ENCODE measurements around the gene SENP3.

SENP3 gene

DNA sequence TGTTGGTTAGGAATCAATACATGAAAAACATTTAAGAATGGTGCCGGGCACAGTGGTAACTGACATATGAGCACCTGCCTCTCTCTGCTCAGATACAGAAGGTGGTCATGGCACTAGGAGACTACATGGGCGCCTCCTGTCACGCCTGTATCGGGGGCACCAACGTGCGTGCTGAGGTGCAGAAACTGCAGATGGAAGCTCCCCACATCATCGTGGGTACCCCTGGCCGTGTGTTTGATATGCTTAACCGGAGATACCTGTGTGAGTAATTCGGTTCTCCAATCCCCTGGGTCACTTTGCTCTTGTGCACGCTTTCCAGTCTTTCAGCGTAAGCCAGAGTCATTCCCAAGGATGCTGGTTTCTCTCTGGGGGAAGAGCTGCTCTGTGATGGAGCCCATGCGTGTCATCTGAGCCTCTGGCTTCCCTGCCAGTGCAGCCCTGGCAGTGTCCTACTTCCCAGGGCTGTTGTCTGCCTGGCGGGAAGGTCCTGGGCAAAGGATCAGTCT lies 14.8 kb downstream of the SENP3 start:
- no peak for FAIRE-seq
- DNase-seq (ENCODE audit: insufficient read length, low spot score): no peak
- TF ChIP-seq POLR2A (IDR thresholded peaks at IDR 0.05; ENCODE audit: low read depth, low read length): no peak

DNA sequence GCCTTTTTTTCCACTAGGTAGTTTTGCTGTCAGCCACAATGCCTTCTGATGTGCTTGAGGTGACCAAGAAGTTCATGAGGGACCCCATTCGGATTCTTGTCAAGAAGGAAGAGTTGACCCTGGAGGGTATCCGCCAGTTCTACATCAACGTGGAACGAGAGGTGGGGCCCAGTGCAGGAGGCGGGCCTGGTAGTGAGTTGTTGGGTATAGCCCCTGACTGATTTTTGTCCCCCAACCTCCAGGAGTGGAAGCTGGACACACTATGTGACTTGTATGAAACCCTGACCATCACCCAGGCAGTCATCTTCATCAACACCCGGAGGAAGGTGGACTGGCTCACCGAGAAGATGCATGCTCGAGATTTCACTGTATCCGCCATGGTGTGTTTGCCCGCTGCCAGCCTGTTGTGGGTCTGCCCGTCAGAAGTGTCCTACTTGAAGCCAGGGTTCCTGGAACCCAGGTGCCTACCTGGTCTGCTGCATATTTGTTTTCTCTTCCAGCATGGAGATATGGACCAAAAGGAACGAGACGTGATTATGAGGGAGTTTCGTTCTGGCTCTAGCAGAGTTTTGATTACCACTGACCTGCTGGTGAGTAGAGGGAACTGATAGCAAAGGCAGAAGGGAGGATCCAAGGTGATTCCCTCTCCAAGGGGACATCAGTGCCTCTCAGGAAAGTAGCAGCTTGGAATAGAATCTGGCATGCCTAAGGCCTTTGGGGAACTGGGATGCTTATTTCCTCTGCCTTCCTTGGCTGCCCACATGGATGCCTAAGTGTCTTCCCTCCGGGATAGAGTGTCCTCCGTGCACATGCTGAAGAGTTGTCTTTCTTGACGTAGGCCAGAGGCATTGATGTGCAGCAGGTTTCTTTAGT lies 15.8 kb downstream of the SENP3 start:
- FAIRE-seq (no peak), DNase-seq (ENCODE audit: insufficient read length, low spot score) (no peak)
- TF ChIP-seq POLR2A (IDR thresholded peaks at IDR 0.05; ENCODE audit: low read depth, low read length): no peak

DNA sequence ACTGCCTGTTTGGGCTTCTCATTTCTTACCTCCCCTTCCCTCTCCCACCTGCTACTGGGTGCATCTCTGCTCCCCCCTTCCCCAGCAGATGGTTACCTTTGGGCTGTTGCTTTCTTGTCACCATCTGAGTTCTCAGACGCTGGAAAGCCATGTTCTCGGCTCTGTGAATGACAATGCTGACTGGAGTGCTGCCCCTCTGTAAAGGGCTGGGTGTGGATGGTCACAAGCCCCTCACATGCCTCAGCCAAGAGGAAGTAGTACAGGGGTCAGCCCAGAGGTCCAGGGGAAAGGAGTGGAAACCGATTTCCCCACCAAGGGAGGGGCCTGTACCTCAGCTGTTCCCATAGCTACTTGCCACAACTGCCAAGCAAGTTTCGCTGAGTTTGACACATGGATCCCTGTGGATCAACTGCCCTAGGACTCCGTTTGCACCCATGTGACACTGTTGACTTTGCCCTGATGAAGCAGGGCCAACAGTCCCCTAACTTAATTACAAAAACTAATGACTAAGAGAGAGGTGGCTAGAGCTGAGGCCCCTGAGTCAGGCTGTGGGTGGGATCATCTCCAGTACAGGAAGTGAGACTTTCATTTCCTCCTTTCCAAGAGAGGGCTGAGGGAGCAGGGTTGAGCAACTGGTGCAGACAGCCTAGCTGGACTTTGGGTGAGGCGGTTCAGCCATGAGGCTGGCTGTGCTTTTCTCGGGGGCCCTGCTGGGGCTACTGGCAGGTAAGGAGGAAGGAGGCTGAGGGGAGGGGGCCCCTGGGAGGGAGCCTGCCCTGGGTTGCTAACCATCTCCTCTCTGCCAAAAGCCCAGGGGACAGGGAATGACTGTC lies 17.5 kb downstream of the SENP3 start, which contains the start of gene CD68:
Gene CD68, plus strand, starts transcription at position 638 of the 833 bp plus-strand sequence. Its CDS starts 40 bp downstream, at position 678.
- DNase-seq (ENCODE audit: insufficient read length, low spot score): peak; percentile 92
- peak; percentile 73 for FAIRE-seq
- peak; percentile 53; the same call in 1 of the 2 replicates for TF ChIP-seq POLR2A (IDR thresholded peaks at IDR 0.05; ENCODE audit: low read depth, low read length)

DNA sequence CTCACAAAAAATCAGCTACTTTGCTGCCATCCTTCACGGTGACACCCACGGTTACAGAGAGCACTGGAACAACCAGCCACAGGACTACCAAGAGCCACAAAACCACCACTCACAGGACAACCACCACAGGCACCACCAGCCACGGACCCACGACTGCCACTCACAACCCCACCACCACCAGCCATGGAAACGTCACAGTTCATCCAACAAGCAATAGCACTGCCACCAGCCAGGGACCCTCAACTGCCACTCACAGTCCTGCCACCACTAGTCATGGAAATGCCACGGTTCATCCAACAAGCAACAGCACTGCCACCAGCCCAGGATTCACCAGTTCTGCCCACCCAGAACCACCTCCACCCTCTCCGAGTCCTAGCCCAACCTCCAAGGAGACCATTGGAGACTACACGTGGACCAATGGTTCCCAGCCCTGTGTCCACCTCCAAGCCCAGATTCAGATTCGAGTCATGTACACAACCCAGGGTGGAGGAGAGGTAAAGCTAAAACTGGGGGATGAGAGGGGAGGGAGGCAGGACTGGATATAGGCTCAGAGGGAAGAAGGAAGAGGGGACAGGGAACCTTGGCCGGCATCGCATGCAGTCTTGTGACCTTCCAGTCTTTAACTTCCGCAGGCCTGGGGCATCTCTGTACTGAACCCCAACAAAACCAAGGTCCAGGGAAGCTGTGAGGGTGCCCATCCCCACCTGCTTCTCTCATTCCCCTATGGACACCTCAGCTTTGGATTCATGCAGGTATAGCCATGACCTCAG lies 18.3 kb downstream of the SENP3 start:
- TF ChIP-seq POLR2A (IDR thresholded peaks at IDR 0.05; ENCODE audit: low read depth, low read length): no peak
- FAIRE-seq: no peak
- no peak for DNase-seq (ENCODE audit: insufficient read length, low spot score)

DNA sequence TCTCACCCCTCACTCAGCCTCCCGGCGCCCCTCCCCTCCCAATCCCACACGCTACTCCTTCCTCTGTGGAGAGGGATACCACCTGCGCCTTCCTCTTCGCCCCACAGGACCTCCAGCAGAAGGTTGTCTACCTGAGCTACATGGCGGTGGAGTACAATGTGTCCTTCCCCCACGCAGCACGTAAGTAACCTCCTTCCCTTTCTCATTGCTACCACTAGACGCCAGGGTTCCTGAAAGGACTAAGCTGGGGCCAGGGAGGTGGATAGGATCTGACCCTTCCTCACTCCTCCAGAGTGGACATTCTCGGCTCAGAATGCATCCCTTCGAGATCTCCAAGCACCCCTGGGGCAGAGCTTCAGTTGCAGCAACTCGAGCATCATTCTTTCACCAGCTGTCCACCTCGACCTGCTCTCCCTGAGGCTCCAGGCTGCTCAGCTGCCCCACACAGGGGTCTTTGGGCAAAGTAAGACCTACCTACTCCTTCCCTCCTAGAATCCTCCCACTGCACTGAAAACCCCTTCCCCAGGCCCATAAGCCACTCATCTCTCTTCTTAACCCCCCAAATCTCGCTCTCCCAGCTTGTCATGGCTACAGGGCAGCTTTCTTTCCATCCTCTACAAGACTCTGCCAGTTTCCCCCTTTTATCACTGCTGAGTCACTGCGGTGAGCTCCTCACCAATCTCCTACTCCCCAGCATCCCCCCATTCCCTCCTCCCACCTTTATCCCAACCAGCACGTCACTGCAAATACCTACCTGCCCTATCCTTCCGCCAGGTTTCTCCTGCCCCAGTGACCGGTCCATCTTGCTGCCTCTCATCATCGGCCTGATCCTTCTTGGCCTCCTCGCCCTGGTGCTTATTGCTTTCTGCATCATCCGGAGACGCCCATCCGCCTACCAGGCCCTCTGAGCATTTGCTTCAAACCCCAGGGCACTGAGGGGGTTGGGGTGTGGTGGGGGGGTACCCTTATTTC lies 19.2 kb downstream of the SENP3 start:
- no peak for DNase-seq (ENCODE audit: insufficient read length, low spot score)
- TF ChIP-seq POLR2A (IDR thresholded peaks at IDR 0.05; ENCODE audit: low read depth, low read length): 0 out of 2 replicates have a peak, but pooled peaks have one; percentile 12
- FAIRE-seq: no peak

DNA sequence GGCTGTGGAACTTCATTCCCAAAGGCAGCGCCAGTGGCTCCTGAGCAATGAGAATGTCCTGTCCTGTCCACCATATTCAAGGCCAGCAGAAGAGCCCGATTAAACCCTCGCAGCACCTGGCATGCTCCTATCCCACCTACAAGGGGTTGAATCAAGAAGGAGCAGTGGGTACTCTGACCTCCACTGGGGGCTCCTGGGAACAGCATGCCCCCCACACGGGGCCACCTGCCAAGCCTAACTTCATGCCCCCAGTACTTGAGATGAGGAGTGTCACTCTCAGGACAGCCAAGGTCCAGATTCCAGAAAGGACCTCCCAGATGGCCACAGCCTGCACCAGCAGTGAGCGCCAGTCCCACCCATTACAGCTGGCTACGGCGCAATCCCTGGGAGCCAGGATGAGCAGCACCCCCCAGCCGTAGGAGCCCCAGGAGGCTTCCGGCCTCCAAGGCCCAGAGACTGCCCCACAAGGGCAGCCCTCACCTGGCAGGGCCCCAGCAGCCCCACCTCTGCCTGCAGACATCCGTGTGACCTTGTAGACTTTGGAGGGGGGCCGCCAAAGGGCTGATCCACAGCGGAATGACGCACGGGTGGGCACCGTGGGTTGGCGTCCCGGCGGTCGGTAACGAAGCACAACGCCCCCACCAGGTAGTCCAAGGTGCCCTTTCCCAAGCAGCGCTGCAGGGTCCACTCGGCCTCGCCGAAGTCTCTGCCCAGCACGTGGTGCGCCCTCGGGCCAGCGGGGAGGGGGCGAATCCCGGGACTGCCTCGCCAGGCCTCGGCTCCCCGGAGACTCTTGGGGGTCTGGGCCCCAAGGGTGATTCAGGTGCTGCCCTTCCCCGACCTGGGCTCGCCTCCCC lies 20.9 kb downstream of the SENP3 start:
- DNase-seq (ENCODE audit: insufficient read length, low spot score) (no peak), FAIRE-seq (no peak)
- TF ChIP-seq POLR2A (IDR thresholded peaks at IDR 0.05; ENCODE audit: low read depth, low read length): no peak

DNA sequence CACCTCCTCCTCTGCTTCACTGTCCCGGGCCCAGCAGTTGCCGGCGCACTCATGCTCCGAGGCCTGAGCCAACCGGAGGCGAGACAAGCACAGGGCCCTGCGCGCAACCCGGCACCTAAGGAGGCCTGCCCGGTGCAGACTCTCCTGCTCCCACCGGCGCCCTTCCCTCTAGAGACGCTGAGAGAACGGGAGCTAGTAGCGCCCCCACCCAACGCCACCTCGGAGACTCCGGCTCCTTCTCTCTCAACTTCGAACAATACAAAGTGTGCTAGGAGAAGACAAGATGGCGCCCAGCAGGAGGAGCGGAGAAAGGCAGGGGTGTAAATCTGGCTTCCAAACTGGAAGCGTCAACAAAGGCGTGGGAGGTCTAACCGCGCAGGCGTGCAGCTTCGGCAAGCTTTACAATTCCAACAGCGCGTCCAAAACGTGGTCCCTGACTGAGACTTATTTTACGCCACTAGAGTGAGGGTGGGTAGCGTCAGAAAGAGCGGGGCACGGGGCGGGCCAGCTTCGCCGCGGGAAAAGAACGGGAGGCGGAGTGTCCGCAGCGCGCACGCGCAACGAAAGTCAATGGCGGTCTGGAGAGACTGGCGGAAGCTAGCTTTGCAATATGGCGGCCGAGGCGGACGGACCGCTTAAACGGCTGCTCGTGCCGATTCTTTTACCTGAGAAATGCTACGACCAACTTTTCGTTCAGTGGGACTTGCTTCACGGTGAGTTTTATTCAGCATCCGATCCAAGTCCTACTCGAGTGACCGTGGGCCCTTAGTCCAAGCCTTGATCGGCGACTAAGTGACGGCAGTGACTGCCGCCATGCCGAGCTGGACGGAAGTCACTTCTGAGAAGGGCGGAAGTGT lies 21.8 kb downstream of the SENP3 start, which contains the start of gene MPDU1:
Gene MPDU1, plus strand, starts transcription at position 600 of the 857 bp plus-strand sequence. Its CDS starts 11 bp downstream, at position 611.
- FAIRE-seq: no peak
- TF ChIP-seq POLR2A (IDR thresholded peaks at IDR 0.05; ENCODE audit: low read depth, low read length): peak; percentile 72; the same call in 1 of the 2 replicates
- DNase-seq (ENCODE audit: insufficient read length, low spot score): no peak

DNA sequence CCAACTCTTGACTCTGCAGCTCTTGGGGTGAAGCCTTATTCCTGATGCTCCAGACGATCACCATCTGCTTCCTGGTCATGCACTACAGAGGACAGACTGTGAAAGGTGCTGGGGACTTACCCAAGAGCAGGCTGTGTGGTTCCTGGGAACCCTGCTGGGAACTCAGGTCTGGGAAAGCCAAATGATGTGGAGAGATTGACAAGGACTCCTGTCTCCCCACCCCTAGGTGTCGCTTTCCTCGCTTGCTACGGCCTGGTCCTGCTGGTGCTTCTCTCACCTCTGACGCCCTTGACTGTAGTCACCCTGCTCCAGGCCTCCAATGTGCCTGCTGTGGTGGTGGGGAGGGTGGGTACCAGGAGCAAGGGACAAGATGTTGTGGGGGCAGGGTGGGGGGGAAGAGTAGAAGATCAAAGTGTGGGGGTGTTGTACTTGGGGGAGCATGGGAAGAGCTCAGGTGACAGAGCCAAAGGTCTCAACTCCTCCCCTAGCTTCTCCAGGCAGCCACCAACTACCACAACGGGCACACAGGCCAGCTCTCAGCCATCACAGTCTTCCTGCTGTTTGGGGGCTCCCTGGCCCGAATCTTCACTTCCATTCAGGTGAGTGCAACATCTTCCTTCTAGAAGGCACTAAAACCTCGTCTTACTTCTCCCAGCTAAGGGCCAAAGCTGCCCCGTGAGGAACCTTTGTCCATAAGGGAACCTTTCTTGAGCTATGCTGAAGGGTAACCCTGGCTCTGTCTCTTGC lies 25.1 kb downstream of the SENP3 start:
- no peak for FAIRE-seq
- no peak for TF ChIP-seq POLR2A (IDR thresholded peaks at IDR 0.05; ENCODE audit: low read depth, low read length)
- no peak for DNase-seq (ENCODE audit: insufficient read length, low spot score)

DNA sequence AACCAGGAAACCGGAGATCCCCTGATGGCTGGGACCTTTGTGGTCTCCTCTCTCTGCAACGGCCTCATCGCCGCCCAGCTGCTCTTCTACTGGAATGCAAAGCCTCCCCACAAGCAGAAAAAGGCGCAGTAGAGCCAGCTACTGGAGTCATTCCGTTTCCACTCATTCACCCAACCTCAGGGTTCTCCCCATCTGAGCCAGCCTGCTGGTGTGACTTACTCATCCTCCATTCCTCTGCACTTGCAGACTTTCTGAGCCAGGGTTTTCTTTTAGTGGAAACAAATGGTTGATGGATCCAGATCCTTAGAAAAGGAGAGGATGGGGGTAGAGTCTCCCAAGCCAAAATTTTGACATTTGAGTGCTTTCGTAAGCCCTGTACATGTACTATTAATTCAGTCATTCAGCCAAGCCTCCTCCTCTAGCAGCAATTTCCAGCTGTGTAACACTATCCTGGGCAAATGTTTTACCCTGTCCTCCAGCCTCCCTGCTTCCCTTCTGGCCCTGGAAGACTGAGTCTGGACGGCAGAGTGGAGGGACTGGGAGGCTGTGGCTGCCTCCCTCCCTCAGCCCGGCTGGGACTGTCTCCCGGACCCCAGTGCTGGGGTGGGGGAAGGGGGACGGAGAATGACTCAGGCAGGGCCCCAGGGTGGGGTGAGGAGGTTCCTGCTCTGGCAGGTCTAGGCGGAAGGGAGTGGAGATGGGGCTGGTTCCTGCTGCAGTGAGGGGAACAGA lies 25.9 kb downstream of the SENP3 start:
- no peak for TF ChIP-seq POLR2A (IDR thresholded peaks at IDR 0.05; ENCODE audit: low read depth, low read length)
- no peak for FAIRE-seq
- peak; percentile 64 for DNase-seq (ENCODE audit: insufficient read length, low spot score)

Measured in H54 (cell line).